Glomerular visceral epithelial cell (primary cell): Measurements from ENCODE around the gene NRGN.

Source experiments
- DNase-seq: peaks from one replicate; pipeline ENCODE4 v3.0.0-alpha.2; 2016; ENCODE audit errors: extremely low spot score

Gene NRGN

DNA sequence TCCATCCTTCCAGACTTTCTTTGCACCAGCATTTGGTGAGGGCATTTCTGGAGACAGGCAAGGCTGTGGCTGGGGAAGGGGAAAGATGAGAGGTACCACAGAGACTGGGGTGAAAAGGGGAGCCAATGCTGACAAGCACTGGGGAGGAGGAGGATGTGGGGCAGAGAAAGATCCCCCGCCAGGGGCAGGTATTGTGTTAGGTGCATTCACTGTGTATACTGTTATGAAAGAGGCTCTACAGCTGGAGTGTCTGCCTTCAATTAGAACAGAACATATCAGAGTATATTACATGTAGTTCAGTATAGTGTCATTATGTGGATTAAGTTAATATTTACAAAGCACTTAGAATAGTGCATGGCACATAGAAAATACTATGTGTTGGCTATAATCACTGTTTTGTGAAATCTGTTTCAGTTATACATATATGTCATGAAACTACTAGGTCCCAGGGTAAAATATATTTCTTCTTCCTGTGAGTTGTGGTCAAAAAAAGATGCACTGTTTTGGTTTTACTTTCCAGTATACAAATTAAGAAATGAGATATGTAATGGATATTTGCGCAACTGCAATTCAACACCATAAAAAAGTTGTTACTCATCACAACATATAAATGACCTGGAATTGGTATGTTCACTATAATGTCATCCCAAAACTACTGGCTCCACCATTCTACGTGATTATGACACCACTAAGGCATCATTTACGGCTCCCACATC is 52.0 kb downstream of the NRGN start:
- DNase-seq: no peak

- peak; percentile 50 for DNase-seq
These were observed 53.9 kb downstream of the NRGN start for GRCh38 chr11:124793466-124794278.

GRCh38 chr11:124796312-124796711 is 56.6 kb downstream of the NRGN start:
- no peak for DNase-seq
